ENCODE data around the gene CFAP58.

DNA sequence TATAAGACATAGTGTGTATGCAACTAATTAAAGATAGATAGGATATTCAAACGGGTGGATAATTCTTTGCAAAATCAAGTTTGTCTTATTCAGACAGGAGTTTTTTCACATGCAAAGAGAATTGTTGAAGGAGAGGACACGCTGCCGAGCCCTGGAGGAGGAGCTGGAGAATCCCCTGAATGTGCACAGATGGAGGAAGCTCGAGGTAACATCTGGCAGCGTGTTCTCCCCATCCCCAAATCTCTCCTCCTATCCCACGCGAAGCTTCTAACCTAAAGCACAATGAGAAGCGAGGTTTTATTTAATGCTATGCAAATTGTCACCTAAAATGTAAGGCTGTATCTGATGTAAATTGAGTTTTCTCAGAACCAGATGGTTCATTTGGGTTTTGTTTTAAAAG lies 50.0 kb downstream of the CFAP58 start:
- TF ChIP-seq POLR2AphosphoS5 (IDR thresholded peaks at IDR 0.05; ENCODE audit: low read depth, low read length) = no peak
- TF ChIP-seq POLR2A (IDR thresholded peaks at IDR 0.05; ENCODE audit: low read depth, low read length) = no peak

Measured in GM12892 (cell line).